Glutamatergic neuron (in vitro differentiated cells): ENCODE results near the gene CACNB2. TPM values are rescaled to one million over a fixed set of nuclear protein-coding genes. Genes with fewer than 3 reads are reported as not detected.
"Not testable (repeated sequence)": the region's sequence is repeated elsewhere in the genome, so short reads cannot be mapped to it uniquely, and the experiment has no call there.

Experiments
- DNase-seq: peaks from one replicate; pipeline ENCODE4 v3.0.0; 2022
- H3K27ac Mint-ChIP-seq: one replicate; pipeline ENCODE4 v1.8.0; 2020; ENCODE audit warnings: mild to moderate bottlenecking, mixed read lengths, inconsistent platforms; ENCODE audit not compliant: unreplicated experiment
- H3K27me3 Mint-ChIP-seq: one replicate; pipeline ENCODE4 v1.8.0; 2020; ENCODE audit warnings: mild to moderate bottlenecking, moderate library complexity, mixed read lengths, inconsistent platforms; ENCODE audit not compliant: unreplicated experiment
- H3K36me3 Mint-ChIP-seq: one replicate; pipeline ENCODE4 v1.8.0; 2020; ENCODE audit warnings: mild to moderate bottlenecking, mixed read lengths, inconsistent platforms; ENCODE audit not compliant: unreplicated experiment
- H3K4me1 Mint-ChIP-seq: one replicate; pipeline ENCODE4 v1.8.0; 2020; ENCODE audit warnings: mild to moderate bottlenecking, low read depth, mixed read lengths, inconsistent platforms; ENCODE audit not compliant: unreplicated experiment
- H3K4me3 Mint-ChIP-seq: one replicate; pipeline ENCODE4 v1.8.0; 2020; ENCODE audit warnings: mild to moderate bottlenecking, mixed read lengths, inconsistent platforms; ENCODE audit not compliant: unreplicated experiment
- H3K9me3 Mint-ChIP-seq: one replicate; pipeline ENCODE4 v1.8.0; 2020; ENCODE audit warnings: mild to moderate bottlenecking, moderate library complexity, mixed read lengths, inconsistent platforms; ENCODE audit not compliant: unreplicated experiment
- CTCF ChIP-seq: fragments of 200-600 bp; sonication (generic); IDR thresholded peaks from one replicate; pipeline ENCODE4 v1.5.0; 2021; ENCODE audit not compliant: partially characterized antibody, unreplicated experiment
- total RNA-seq: library from RNA; stranded (reverse); fragmentation: NEBNext Ultra II Directional; extraction: Animal tissue kit (Norgen Biotek cat#: 25700); gene quantifications from one replicate; pipeline ENCODE4 v1.2.1, GENCODE V29; 2021; ENCODE audit not compliant: unreplicated experiment

Gene CACNB2
- total RNA-seq, 1 donor from 2014 or later: 3.2 TPM

GRCh38 chr10:18164093-18164492, 23.9 kb downstream of the CACNB2 start:
- no peaks in the 10 kb centered on the region for H3K36me3 Mint-ChIP-seq
- no peak for DNase-seq
- TF ChIP-seq CTCF: no peak
- H3K27me3 Mint-ChIP-seq: no peaks in the 10 kb centered on the region
- H3K9me3 Mint-ChIP-seq: peaks cover 2% of the 10 kb centered on the region
- H3K27ac Mint-ChIP-seq: no peak overlapping the region
- no peak overlapping the region for H3K4me3 Mint-ChIP-seq
- H3K4me1 Mint-ChIP-seq: no peaks in the 10 kb centered on the region

GRCh38 chr10:18164748-18165361, 24.6 kb downstream of the CACNB2 start:
- no peaks in the 10 kb centered on the region for H3K4me1 Mint-ChIP-seq
- no peak overlapping the region for H3K27ac Mint-ChIP-seq
- no peaks in the 10 kb centered on the region for H3K36me3 Mint-ChIP-seq
- peaks cover 2% of the 10 kb centered on the region for H3K9me3 Mint-ChIP-seq
- no peak for TF ChIP-seq CTCF
- no peak for DNase-seq
- no peaks in the 10 kb centered on the region for H3K27me3 Mint-ChIP-seq
- H3K4me3 Mint-ChIP-seq: no peak overlapping the region

- H3K9me3 Mint-ChIP-seq: peaks cover 1% of the 10 kb centered on the region
- no peaks in the 10 kb centered on the region for H3K4me1 Mint-ChIP-seq
- no peak overlapping the region for H3K4me3 Mint-ChIP-seq
- no peak overlapping the region for H3K27ac Mint-ChIP-seq
- TF ChIP-seq CTCF: no peak
- H3K27me3 Mint-ChIP-seq: no peaks in the 10 kb centered on the region
- no peaks in the 10 kb centered on the region for H3K36me3 Mint-ChIP-seq
- DNase-seq: no peak
Measured at GRCh38 chr10:18178854-18179483, 38.7 kb downstream of the CACNB2 start.

- DNase-seq: no peak
- Mint-ChIP-seq H3K36me3 (no peaks in the 10 kb centered on the region), H3K27me3 (no peaks in the 10 kb centered on the region), H3K4me3 (no peak overlapping the region), H3K27ac (no peak overlapping the region), H3K4me1 (no peaks in the 10 kb centered on the region), H3K9me3 (no peaks in the 10 kb centered on the region)
- no peak for TF ChIP-seq CTCF
Measured at GRCh38 chr10:18179891-18180290, 39.7 kb downstream of the CACNB2 start.

GRCh38 chr10:18181382-18181781, 41.2 kb downstream of the CACNB2 start:
- DNase-seq, H3K27me3 Mint-ChIP-seq, H3K9me3 Mint-ChIP-seq, H3K27ac Mint-ChIP-seq, H3K36me3 Mint-ChIP-seq, H3K4me3 Mint-ChIP-seq, H3K4me1 Mint-ChIP-seq: not testable (repeated sequence)
